HG03097 (cell line): ENCODE measurements around the gene AAMDC.
A peak's percentile ranks its signal among the peaks of the same experiment; 100 is the strongest.

Experiments used
- ATAC-seq: cut with Tn5 transposase; IDR thresholded peaks from one replicate; pipeline ENCODE4 v1.9.1; 2021; ENCODE audit not compliant: unreplicated experiment, low FRiP score

The AAMDC gene

DNA sequence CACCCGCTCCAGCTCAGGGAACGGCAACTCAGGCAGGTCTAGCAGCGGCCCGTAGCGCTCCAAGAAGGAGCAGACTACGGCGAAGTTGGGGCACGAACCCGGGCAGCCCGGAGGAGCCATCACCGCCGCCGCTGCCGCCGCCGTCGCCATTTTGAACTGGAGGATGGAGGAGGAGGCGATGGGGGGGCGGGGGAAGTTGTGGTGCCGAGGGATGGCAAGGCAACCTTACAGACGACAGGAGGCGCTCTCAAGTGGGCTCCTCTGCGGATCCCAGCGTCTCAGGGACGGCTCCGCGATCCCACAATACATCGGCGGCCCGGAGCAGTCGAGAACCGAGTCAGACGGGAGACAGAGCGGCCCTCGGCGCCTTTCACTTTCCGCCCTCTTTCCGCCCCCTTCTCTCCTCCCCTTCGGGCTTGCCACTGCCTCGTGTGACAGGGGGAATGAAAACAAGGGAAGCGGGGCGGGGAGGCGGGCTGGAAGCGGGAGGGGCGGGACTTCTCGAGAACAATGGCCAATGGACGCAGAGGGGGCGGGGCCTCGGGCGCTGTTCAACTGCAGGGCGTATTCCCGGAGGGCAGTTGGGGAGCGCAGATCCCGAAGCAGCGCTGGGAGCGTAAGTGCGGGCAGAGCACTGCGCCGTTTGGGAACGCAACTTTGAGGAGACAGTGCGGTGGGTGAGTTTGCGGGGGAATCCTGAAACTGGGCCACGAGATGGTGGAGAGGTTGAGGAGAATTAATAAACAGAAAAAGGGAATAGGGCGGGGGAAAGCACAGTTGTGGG is at the start of gene AAMDC, which contains the start of gene RSF1:
Gene AAMDC (plus strand): TSS at position 580 of the 784 bp plus-strand sequence. CDS start 21,353 bp downstream, outside the sequence.
Gene RSF1 (minus strand): TSS at position 158 of the 784 bp plus-strand sequence. CDS start 8 bp downstream, at position 150.
- ATAC-seq = peak; percentile 83

DNA sequence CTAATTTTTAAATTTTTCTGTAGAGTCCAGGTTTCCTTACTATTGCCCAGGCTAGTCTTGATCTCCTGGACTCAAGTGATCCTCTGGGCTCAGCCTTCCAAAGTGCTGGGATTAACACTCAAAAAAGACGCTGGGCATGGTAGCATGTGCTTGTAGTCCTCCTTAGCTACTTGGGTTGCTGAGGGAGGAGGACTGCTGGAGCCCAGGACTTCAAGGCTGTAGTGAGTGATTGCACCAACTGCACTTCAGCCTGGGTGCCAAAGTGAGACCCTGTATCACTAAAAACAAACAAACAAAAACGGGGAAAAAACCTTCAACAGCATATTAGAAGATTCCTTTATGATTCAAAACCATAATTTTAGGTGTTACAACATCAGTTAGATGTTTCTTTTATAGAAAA is 45.0 kb upstream of the AAMDC start:
- no peak for ATAC-seq

DNA sequence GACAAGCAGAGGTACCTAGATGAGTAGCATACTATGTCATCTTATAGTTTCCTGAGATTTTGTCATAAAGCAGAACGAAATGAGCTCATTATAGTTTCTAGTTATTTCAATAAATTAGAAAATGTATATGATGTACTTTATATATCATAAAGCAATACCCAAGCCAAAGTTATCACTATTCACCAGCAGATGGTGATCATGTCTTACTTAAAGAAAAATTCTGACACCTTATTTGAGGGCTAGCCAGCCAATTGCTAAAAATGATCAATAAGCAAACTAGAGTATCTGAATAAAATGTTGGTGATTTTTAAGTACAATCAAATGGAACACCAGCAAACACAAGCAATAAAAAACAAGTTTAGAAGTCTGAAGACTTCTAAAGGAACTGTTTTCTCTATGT is 44.5 kb upstream of the AAMDC start:
- no peak for ATAC-seq

DNA sequence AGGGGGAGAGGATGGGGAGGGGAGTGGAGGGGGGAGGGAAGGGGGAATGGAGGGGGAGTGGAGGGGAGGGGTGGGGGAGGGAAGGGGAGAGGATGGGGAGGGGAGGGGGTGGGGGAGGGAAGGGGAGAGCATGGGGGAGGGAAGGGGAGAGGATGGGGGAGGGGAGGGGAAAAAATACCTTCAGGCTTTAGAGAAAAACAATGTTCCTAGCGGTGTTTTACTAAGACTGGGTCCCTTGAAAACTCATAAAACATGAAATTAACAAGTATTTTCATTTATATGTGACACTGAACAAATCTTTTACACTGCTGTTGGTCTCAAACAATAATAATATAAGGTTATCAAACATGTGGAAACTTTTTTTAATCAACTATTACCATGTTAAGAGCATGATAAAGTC is 42.8 kb upstream of the AAMDC start:
- no peak for ATAC-seq

DNA sequence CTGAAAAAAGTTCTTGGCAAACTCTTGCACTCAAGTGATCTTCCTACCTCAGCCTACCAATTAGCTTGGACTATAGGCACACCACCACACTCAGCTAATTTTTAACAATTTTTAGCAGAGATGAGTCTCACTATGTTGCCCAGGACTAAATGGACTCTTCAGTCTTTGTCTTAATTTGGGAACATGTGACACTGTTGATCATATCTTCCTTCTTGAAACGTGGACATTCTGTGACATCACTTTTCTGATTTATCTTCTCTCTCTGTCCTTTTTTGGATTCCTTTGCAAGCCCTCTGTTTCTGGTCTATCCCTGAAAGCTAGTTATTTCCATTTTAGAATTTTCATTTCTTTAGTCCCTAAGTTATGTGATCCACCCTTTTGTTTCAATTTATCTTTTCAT is 42.4 kb upstream of the AAMDC start:
- no peak for ATAC-seq

DNA sequence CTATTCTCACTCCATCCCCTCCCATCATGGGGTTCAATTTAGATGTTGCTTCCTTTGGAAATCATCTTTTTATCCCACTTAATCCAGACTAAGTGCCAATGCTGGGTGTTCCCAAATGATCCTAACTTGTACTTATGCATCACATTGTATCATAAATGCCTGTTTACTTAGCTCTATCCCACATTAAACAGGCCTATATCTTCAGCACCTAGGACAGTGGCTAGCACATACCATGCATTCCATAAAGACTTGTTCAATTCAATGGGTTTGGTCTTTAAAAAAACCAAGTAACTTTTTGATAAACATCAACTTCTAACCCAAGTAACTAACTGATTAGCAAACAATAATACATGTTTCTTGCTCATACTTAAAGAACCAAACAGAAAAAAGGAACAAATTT is 41.0 kb upstream of the AAMDC start:
- no peak for ATAC-seq

DNA sequence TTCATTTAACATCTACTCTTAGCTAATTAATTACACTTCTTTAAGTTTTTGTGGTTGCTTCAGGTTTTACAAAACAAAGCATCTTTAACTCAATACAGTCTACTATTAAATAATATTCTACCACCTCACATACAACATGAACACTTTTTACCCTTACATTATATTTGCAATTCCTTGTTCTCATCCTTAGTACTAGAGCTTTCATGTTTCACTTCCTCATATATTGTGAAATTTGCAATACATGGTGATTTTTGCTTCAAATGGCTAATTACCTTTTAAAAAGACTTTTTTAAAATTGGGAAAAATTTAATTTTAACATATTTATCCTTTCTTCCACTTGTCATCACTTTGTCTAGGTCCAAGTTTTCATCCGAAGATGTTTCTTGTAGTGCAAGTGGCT is 37.9 kb upstream of the AAMDC start:
- ATAC-seq = no peak

DNA sequence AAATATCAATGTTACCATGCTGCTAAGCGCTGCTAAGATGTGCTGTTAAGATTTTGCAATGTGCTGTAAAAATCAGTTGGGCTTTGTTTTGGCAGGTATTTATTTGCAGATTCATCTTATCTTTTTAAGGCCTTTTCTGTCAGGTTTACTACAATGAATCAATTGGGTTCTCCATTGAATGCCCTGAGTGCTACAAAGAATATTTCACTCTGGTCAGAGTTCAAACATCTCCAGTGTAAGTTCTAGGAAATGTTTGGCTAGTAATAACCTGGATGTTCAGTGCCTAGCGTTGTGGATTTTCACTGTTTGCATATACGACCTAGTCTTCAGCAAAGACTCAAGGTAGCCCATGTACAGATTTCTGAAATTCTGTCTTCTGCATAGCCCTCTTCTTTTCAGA is 36.4 kb upstream of the AAMDC start:
- ATAC-seq = no peak

DNA sequence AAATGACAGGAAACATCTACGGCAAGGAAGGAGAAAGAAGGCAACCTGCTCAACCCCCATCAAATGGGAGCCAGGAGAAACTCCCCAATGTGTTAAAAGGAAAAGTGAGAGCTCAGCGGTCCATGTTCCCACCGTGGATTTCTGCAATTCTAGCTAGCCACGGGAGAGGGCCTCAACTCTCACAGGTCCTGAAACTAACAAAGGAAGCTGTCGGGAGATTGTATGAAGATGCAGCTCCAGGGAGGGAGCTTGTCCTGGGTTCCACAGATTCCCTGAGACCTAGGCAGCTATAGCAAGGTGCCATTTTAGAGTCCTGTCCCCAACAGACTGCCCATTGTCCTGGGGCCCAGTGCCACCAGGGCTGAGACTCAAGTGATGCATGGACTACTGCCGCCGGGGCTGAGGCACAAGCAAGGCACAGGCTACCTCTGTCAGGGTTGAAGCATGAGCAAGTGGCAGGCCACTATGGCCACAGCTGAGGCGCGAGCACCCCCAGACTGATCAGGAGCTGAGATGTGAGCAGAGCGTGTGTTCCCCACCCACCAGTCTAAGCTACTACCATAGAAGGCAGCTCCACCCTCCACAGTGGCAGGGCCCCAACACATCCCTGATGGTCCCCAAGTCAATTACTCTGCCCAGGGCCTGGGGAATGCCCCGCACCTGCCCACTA is 31.7 kb upstream of the AAMDC start:
- no peak for ATAC-seq

DNA sequence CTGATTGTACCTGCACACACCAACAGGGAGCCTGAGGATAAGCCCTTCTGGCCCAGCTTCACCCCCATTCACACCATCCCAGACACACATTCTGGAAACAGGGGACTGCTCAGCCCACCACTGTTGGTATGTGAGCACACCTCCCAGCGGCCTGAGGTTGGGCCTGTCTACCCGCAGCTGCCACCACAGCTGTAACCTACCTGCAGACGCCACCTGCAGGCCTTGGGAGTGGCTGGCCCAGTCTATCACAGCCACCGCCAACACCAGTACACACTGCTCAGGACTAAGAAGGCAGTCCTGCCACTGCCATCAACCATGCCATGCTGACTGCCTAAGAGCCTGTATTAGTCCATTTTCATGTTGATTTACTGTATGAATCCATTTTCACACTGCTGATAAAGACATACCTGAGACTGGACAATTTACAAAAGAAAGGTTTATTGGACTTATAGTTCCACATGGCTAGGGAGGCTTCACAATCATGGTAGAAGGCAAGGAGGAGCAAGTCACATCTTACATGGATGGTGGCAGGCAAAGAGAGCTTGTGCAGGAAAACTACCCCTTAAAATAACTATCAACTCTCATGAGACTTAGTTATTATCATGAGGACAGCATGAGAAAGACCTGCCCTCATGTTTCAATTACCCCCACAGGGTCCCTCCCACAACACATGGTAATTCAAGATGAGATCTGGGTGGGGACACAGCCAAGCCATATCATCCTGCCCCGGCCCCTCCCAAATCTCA is 31.0 kb upstream of the AAMDC start:
- ATAC-seq = no peak

DNA sequence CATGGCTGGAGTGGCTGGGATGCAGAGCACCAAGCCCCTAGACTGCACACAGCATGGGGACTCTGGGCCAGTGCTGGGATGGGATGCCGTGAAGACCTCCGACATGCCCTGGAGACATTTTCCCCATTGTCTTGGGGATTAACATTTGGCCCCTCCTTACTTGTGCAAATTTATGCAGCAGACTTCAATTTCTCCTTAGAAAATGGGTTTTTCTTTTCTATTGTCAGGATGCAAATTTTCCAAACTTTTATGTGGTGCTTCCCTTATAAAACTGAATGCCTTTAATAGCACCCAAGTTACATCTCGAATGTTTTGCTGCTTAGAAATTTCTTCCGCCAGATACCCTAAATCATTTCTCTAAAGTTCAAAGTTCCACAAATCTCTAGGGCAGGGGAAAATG is 29.6 kb upstream of the AAMDC start:
- no peak for ATAC-seq

DNA sequence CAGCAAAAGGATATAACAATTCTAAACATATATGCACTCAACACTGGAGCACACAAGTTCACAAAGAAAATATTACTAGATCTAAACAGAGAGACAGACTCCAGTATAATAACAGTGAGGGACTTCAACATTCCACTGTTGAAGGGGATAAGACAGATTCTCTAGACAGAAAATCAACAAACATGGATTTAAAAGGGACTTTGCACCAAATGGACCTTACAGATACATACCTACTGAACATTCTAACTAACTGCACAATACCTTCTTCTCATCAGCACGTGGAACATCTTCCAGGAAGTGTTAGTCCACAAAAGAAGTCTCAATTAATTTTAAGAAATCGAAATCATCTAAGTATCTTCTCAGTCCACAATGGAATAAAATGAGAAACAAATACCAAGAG is 27.0 kb upstream of the AAMDC start:
- no peak for ATAC-seq

DNA sequence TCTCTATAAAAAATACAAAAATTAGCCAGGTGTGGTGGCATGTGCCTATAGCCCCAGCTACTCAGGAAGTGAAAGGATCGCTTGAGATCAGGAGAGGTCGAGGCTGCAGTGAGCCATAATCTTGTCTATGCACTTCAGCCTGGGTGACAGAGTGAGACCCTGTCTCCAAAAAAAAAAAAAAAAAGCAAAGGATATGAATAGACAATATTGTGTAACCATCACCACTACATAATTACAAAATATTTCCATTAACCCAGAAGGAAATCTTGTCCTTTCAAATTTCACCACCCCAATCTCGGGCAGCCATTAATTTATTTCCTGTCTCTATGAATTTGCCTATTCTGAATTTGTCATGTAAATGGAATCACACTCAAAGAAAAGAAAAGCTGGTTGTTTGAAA is 21.6 kb upstream of the AAMDC start:
- ATAC-seq = no peak

DNA sequence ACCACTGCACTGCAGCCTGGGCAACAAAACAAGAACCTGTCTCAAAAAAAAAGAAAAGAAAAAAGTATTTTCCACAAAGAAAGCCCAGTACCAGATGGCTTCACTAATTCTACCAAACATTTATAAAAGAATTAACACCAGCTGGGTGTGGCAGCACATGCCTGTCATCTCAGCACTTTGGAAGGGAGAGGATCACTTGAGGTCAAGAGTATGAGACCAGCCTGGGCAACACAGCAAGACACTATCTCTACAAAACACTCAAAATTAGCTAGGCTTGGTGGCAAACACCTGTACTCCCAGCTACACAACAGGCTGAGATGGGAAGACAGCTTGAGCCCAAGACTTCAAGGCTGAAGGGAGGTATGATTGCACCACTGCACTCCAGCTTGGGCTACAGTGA is 20.5 kb upstream of the AAMDC start:
- no peak for ATAC-seq

DNA sequence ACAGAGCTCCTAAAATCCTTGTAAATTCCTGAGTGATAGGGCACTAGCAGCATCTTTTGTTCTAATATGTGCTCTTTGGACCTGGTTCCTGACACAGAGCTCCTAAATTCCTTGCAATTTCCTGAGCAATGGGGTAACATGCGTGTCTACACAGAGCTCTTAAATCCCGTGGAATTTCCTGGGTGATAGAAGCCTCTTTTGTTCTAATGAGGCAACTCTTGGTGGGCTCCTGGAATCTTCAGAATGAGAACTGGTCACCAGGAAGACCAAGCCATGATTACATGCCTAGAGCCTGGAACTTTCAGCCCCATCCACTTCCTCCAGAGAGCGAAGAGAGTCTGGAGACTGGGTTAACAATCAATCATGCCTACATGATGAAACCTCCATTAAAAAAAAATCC is 19.5 kb upstream of the AAMDC start:
- no peak for ATAC-seq

DNA sequence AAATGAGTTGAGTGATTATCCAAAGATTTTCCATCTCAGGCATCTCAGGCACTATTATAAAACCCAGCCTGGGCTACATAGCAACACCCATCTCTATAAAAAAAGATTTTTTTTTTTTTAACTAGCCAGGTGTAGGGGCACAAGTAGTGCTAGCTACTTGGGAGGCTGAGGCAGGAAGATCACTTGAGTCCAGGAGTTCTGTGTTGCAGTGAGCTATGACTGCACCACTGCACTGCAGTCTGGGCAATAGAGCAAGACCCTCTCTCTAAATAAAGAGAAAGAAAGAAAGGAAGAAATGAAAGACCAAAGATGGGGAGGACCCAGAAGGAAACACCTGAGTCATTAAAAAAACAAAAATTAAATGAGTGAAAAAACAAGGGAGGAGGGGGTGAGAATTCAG is 14.5 kb upstream of the AAMDC start:
- no peak for ATAC-seq

DNA sequence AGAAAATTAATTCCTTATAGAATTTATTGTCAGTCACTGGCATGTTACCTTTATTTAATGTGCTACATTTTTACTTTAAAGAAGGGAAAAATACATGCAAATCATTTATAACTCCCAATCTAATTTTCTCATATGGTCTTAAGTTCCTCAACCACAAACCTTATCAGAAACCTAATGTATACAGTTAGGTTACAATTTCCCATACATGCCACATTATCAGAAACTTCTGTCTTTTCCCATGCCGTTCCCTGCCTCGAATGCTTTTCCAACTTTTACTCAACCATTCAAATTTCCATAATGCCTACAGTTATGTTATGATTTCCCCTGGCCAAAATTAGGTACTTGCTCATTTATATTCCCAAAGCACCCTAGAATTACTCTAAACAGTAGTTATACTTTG is 14.0 kb upstream of the AAMDC start:
- no peak for ATAC-seq

DNA sequence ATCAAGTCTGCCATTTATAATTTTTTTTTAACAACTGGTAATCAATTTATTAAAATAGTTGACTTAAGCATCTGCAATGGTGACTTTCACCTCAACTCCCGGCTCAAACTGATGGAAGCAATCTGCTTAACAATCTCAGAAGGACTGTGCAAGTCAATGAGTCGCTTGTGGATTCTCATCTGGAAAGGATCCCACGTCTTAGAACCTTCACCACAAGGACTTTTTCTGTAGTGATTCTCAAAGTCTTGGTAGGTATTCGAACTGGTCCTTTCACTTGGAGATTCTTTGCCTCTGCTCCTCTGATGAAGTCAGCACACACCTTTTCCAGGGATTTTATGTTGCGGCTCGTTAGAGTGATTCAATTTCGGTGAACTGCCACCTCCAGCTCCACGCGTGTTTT is 7.7 kb upstream of the AAMDC start:
- no peak for ATAC-seq

DNA sequence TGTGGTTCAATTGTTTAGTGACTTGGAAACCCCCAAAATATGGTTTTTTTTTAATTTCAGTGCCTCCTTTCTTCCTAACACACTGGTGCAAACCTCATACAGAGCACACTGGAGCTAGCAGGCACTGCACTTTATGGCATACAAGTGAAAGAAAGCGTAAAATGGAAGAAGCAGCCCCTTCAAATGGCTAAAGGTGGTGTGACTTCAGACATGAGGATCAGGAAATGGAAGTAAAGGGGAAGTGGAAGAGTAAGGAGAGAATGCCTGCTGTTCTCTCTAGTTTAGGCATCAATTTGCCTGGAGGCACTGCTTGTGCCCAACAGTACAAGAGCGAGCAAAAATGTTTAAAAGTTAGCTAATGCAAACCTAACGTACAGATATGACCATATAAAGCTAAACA is 6.1 kb upstream of the AAMDC start:
- no peak for ATAC-seq

DNA sequence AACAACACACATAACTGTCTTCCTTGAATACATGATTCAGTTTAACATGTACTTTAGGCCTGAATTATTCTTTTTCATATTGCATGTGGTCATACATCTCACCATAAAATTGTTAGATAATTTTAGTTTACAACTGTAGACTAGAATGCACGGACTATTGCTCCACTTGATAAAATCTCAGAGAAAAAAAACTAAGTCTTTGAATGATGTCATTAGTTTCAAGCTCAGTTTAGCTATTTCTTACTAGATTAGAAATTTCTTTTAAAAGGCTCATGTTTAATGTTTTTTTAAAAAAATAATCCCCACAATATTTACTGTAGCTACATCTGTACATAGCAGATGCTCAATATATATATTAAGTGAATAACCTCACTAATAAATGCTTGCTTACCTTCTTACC is 5.5 kb upstream of the AAMDC start:
- ATAC-seq = no peak

DNA sequence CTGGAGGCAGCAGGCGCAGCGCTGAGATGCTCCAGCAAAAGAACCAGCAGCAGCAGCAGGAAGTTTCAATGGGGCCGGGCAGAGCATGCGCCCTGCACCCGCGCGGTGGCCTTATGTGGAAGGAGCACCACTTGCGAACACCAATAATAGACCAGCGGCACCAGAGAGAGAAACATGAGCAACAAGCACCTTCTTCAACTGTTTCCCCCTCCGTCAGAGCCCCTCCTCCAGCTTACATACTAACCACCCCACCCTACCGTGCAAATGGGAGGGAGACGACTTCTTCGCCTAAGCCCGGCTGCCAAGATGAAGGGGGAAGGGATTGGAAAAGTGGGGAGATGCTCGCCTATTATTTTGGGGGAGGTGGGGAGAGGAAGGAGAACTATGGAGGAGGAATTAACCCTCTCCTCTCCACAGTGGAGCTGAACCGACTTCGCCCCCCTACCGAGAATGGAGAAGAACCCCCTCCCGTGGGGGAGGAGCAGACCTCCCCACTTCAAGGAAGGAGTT is 1.5 kb upstream of the AAMDC start:
- ATAC-seq = peak; percentile 41
